Middle frontal gyrus (tissue), 1 donor: ENCODE measurements around the gene OR2B6.
"Not testable (repeated sequence)": the region's sequence is repeated elsewhere in the genome, so short reads cannot be mapped to it uniquely, and the experiment has no call there.

ENCODE experiments used
- DNase-seq: peaks from one replicate; pipeline ENCODE4 v3.0.0-alpha.2; 2015; ENCODE audit warnings: low spot score; ENCODE audit errors: extremely low spot score

Gene OR2B6

GRCh38 chr6:27956941-27957340 lies at the start of gene OR2B6:
Gene OR2B6, plus strand, starts transcription at chr6:27957241. Its CDS starts 0 bp downstream, at chr6:27957241.
- DNase-seq: no peak

GRCh38 chr6:27908017-27908416 lies 49.0 kb upstream of the OR2B6 start:
- DNase-seq: no peak

DNA sequence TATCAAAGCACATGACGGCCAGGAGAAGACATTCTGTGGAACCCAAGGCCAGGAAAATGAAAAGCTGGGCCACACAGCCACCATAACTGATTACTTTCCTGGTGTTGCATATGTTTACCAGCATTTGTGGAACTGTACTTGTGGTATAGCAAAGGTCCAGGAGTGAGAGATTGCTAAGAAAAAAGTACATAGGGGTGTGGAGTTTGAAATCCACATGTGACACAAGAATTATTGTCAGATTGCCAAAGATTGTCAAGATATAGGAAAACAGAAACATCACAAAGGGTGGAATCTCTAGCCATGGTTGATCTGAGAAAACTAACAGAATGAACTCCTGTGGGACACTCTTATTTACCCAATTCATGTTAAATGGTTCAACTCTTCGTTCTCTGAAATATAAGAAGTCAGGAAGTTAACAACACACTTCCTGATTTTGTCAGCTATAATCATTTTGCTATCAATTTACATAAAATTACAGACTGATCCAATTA lies 45.0 kb upstream of the OR2B6 start, which contains the start of gene OR2B2:
TSS of gene OR2B2 (minus strand) at position 441 of the 491 bp plus-strand sequence. CDS start at position 364, 77 bp downstream.
- DNase-seq: no peak

DNA sequence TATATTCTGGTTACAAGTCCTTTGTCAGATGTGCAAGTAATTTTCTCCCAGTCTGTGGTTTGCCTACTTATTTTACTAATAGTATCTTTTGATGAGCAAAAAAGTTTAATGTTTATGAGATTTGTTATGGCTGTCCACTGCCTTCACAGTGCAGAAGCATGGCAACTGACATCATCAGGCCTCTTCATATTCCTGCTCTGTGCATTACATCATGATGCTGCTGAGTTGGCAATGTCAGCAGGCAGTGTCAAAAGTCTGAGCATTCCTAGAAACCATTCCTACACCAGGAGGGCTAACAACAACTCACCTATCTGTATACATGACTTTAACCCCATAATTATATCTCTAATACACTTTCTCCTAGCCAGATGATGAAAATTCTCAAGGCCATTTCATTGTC lies 34.1 kb upstream of the OR2B6 start:
- DNase-seq: no peak

- DNase-seq: no peak
Measured at GRCh38 chr6:27924179-27924578, 32.9 kb upstream of the OR2B6 start.

DNA sequence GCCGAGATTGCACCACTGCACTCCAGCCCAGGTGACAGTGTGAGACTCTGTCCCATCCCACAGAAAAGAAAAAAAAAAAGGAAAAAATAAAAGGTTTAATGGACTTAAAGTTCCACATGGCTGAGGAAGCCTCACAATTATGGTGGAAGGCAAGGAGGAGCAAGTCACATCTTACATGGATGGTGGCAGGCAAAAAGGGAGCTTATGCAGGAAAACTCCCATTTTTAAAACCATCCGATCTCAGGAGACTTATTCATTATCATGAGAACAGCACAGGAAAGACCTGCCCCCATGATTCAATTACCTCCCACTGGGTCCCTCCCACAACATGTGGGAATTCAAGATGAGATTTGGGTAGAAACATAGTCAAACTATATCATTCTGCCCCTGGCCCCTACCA lies 29.0 kb upstream of the OR2B6 start:
- DNase-seq: not testable (repeated sequence)

GRCh38 chr6:27929930-27930329 lies 27.1 kb upstream of the OR2B6 start:
- DNase-seq: not testable (repeated sequence)

GRCh38 chr6:27931209-27931608 lies 25.8 kb upstream of the OR2B6 start:
- no peak for DNase-seq

- no peak for DNase-seq
Measured at GRCh38 chr6:27940766-27941165, 16.3 kb upstream of the OR2B6 start.

DNA sequence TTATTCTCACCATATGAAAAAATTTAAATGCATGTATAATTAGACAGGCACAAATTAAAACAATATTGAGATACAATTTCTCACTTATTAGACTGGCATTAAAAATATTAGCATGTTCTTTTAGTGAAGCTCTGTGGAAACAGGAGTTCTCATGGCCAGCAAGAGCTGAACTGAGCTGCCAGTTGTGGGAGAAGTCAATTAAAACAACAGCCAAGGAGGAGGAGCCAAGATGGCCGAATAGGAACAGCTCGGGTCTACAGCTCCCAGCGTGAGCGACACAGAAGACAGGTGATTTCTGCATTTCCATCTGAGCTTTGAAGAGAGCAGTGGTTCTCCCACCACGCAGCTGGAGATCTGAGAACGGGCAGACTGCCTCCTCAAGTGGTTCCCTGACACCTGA lies 14.0 kb upstream of the OR2B6 start:
- DNase-seq: not testable (repeated sequence)

DNA sequence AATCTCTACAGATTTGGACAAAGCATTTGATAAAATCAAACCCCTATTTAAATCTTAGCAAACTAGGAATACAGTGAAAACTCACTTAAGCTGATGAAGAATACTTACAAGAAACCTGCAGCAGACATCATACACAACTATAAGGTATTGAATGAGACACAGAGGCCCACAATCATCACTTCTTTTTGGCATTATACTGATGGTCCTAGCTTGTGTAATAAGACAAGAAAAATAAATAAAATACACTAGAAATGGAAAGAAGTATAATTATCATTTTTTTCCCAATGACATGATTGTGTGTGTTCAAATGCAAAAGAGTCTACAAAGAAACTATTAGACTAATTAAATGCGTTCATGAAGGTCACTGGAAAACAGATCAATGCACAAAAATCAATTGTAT lies 8.8 kb upstream of the OR2B6 start:
- no peak for DNase-seq

DNA sequence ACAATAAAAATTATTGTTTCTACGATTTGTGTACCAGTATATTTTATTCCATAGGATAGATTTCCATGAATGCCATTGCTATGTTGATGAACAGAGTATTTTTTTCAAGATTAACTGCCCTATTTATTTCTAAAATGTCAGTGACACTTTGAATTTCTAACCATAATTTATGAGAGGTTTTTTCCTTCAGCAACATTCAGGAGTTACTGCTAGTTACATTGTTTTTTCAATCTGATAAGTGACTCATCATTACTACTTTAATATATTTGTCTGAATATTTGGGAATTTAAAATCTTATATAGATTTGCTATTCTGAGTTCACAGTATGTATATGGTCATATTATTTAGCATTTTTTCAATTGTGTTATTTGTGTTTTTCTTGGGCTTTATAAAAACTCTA lies 6.0 kb upstream of the OR2B6 start:
- no peak for DNase-seq

GRCh38 chr6:27957516-27957915 lies 475 bp downstream of the OR2B6 start:
- no peak for DNase-seq

GRCh38 chr6:27962506-27962905 lies 5.5 kb downstream of the OR2B6 start:
- no peak for DNase-seq

- no peak for DNase-seq
Measured at GRCh38 chr6:27966044-27966443, 9.0 kb downstream of the OR2B6 start.

DNA sequence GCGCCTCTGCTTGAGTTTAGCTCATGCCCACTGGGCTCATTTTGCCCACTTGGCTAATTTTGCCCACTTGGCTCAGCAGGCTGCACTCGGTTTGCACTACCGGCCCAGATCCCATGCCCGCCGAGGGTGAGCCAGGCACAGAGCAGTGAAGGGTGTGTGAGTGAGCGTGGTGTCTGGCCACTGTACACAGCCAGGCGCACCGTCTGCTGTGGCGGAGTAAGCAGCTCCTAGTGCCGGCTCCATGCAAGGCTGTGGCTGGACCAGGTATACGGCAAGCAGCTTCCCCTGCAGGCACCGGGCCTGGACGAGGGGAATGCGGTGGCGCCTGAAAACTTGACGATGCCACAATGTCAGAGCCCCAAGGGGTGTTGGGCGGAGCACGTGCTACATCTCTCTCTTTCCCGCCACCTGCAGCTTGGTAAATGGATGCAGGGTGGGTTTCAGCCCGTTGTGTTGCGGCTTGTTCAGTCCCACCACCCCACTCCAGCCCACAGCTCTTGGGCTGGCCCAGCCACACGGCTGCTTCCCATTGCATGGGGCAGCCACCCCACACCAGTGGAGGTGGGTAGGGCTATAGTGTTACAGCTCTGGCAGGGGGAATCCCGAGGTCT lies 9.9 kb downstream of the OR2B6 start:
- DNase-seq: no peak

GRCh38 chr6:27970444-27970843 lies 13.4 kb downstream of the OR2B6 start:
- no peak for DNase-seq

DNA sequence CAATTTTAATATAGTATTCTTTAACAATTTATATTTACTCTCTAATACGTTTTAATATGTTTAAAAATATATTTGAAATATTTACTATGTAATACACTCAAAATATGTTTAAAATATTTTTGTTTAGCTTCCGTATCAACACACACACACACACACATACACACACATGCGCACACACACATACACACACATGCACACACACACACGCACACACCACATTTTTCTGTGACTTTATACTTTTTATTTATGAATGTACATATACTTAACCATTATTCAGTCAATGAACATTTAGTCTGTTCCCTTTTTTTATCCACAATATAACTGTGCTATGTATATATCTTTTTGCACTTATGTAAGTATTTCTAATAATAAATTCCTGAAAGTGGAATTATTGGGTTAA lies 15.7 kb downstream of the OR2B6 start:
- DNase-seq: no peak

DNA sequence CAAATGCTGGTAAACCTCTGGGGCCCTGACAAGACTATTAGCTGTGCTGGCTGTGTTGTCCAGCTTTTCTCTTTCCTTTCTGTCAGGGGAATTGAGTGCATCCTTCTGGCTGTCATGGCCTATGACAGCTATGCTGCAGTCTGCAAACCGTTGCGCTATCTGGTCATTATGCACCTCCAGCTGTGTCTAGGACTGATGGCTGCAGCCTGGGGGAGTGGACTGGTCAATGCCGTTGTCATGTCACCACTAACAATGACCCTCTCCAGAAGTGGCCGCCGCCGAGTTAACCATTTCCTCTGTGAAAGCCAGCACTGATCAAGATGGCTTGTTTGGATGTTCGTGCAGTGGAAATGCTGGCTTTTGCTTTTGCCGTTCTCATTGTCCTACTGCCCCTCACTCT lies 20.3 kb downstream of the OR2B6 start:
- no peak for DNase-seq

- DNase-seq: no peak
Measured at GRCh38 chr6:27978705-27979104, 21.7 kb downstream of the OR2B6 start.

GRCh38 chr6:27980111-27980510 lies 23.1 kb downstream of the OR2B6 start:
- no peak for DNase-seq

- no peak for DNase-seq
Measured at GRCh38 chr6:27986928-27987725, 30.1 kb downstream of the OR2B6 start.

GRCh38 chr6:27994616-27995015 lies 37.6 kb downstream of the OR2B6 start:
- no peak for DNase-seq
